ENCODE data around the gene PPP3R1. TPM values are rescaled to one million over a fixed set of nuclear protein-coding genes. Genes with fewer than 3 reads are reported as not detected.

PPP3R1 gene
- total RNA-seq, 4 donors from 2014 or later = 25.8 to 32.7 (median 28.2) TPM

DNA sequence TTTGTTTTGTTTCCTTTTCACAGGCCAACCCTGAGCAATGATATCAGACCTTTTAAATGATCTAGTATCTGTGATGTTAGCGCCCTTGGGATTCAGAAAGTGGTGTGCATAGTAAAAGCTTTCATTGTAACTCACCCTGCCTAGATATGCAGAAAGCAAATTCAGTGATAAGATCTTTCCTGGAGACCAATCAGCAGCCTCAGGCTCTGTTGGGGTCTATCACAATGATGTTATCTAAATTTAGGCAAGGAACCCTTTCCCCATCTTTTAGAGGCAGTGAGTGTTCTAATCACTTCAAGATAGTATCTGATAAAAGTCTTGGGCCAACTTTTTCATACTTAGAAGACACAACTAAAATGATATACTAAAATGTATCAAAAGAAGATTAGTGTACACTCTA, 118.2 kb downstream of the PPP3R1 start:
- 88 to 100% methylated on average over 1 of the region's 1 CpG for WGBS, 2 donors
- Histone ChIP-seq H3K36me3 (peaks cover 0 to 82% (median 0%) of the 10 kb centered on the region in 3 donors), H3K9me3 (no peaks in the 10 kb centered on the region), H3K27me3 (no peaks in the 10 kb centered on the region), H3K4me1 (no peaks in the 10 kb centered on the region), H3K27ac (no peak overlapping the region), H3K4me3 (no peak overlapping the region)
- intact Hi-C loops (cut with DNase I) = no loop called here
- TF ChIP-seq POLR2A (IDR thresholded peaks at IDR 0.05) = no peak
- TF ChIP-seq, protein P1, sequence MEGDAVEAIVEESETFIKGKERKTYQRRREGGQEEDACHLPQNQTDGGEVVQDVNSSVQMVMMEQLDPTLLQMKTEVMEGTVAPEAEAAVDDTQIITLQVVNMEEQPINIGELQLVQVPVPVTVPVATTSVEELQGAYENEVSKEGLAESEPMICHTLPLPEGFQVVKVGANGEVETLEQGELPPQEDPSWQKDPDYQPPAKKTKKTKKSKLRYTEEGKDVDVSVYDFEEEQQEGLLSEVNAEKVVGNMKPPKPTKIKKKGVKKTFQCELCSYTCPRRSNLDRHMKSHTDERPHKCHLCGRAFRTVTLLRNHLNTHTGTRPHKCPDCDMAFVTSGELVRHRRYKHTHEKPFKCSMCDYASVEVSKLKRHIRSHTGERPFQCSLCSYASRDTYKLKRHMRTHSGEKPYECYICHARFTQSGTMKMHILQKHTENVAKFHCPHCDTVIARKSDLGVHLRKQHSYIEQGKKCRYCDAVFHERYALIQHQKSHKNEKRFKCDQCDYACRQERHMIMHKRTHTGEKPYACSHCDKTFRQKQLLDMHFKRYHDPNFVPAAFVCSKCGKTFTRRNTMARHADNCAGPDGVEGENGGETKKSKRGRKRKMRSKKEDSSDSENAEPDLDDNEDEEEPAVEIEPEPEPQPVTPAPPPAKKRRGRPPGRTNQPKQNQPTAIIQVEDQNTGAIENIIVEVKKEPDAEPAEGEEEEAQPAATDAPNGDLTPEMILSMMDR (IDR thresholded peaks at IDR 0.05) = no peak
- DNase-seq = no peak

Other genes starting within 250 kb of the PPP3R1 start
- gene C1D, start 189.5 kb downstream of the PPP3R1 start, total RNA-seq = 10 to 100 TPM; 12.4 to 44.6 (median 29.2) TPM
- gene PNO1, start 94.6 kb downstream of the PPP3R1 start, total RNA-seq = 10 to 100 TPM in 3 of 4 donors, 1 to 10 TPM in 1; 7.9 to 25.6 (median 15.8) TPM
- gene CNRIP1, start 67.4 kb upstream of the PPP3R1 start, total RNA-seq = 10 to 100 TPM in 1 of 4 donors, 1 to 10 TPM in 2, under 1 TPM in 1; 0.61 to 21.4 (median 5.0) TPM
- gene PLEK, start 112.8 kb upstream of the PPP3R1 start, total RNA-seq = 1 to 10 TPM in 3 of 4 donors, under 1 TPM in 1; 0.34 to 8.2 (median 3.4) TPM
- under 1 TPM; 0.61 to 0.95 (median 0.64) TPM for gene FBXO48, start 214.8 kb upstream of the PPP3R1 start, total RNA-seq
- gene APLF, start 215.1 kb upstream of the PPP3R1 start, total RNA-seq = 1 to 10 TPM; 3.2 to 9.5 (median 4.7) TPM

Measured in esophagus squamous epithelium (tissue), 5 donors.